Pericardium fibroblast (primary cell): ENCODE data around the gene CCDC148. TPM values are rescaled to one million over a fixed set of nuclear protein-coding genes. Genes with fewer than 3 reads are reported as not detected.

Experiments
- total RNA-seq: library from RNA; depleted of rRNA; stranded (reverse); fragments of >200 nt; gene quantifications from 2 replicates; pipeline ENCODE4 v1.2.3, GENCODE V29; 2015

CCDC148 gene
- total RNA-seq = 0.09 and 0.23 TPM in 2 replicates

GRCh38 chr2:158456309-158457066, at the start of gene CCDC148, which contains the start of gene PKP4:
Gene CCDC148, minus strand, starts transcription at chr2:158456753. Its CDS starts 314 bp downstream, at chr2:158456439.
Gene PKP4, plus strand, starts transcription at chr2:158456952. Its CDS starts 76,233 bp downstream, at chr2:158533185.

Other genes starting within 250 kb of the CCDC148 start
- 7.3 and 16.9 TPM in 2 replicates for gene PKP4, start 199 bp upstream of the CCDC148 start, total RNA-seq